PC-3 (cell line): ENCODE data around the gene CCDC154. TPM values are rescaled to one million over a fixed set of nuclear protein-coding genes. Genes with fewer than 3 reads are reported as not detected.
"Not testable (repeated sequence)": the region's sequence is repeated elsewhere in the genome, so short reads cannot be mapped to it uniquely, and the experiment has no call there.

Experiments used
- ATAC-seq: fragments of 200-7000 bp; cut with Tn5 transposase; 2 replicates; pipeline ENCODE4 v1.9.1; 2020; ENCODE audit warnings: mild to moderate bottlenecking, moderate library complexity
- BruUV-seq: library from RNA; stranded (reverse); fragments of 400-500 nt; replicated peaks from 2 replicates; lab custom pipeline; 2021; lab: Mats Ljungman, UMichigan
- CTCF ChIA-PET: fragments of 300-600 bp; sonication (Branson Sonifier 250); formaldehyde crosslinking; loops from one replicate; lab custom pipeline; 2022; ENCODE audit warnings: antibody characterized with exemption; lab: Charles Lee
- POLR2A ChIA-PET: fragments of 300-600 bp; sonication (Branson Sonifier 250); formaldehyde crosslinking; loops from one replicate; lab custom pipeline; 2022; ENCODE audit warnings: antibody characterized with exemption; ENCODE audit not compliant: unreplicated experiment; lab: Charles Lee
- DNase-seq: peaks from one replicate; pipeline ENCODE4 v3.0.0-alpha.2; 2015
- H2AFZ ChIP-seq: fragments of 300-600 bp; sonication (generic); 2 replicates; pipeline ENCODE4 v1.6.0; 2016; ENCODE audit warnings: antibody characterized with exemption, low read length
- H3F3A ChIP-seq: fragments of 300-600 bp; sonication (generic); one replicate; pipeline ENCODE4 v1.6.0; 2017; ENCODE audit warnings: antibody characterized with exemption, low read length, control low read depth, mild to moderate bottlenecking; ENCODE audit not compliant: unreplicated experiment
- H3K27ac ChIP-seq: fragments of 300-600 bp; sonication (generic); 2 replicates; pipeline ENCODE4 v1.5.1; 2016; ENCODE audit warnings: mild to moderate bottlenecking, low read length
- H3K27me3 ChIP-seq: fragments of 300-600 bp; sonication (generic); 2 replicates; pipeline ENCODE4 v1.6.1; 2016; ENCODE audit warnings: low read length, mixed read lengths
- H3K36me3 ChIP-seq: fragments of 300-600 bp; sonication (generic); 2 replicates; pipeline ENCODE4 v1.6.1; 2016; ENCODE audit warnings: low read depth, mixed run types, low read length, mixed read lengths
- H3K4me1 ChIP-seq: fragments of 300-600 bp; sonication (generic); 2 replicates; pipeline ENCODE4 v1.5.1; 2016; ENCODE audit warnings: low read length; ENCODE audit not compliant: insufficient read depth
- H3K4me2 ChIP-seq: fragments of 300-600 bp; sonication (generic); 2 replicates; pipeline ENCODE4 v1.6.0; 2016; ENCODE audit warnings: low read length
- H3K4me3 ChIP-seq: fragments of 300-600 bp; sonication (generic); 2 replicates; pipeline ENCODE4 v1.5.1; 2016; ENCODE audit warnings: mild to moderate bottlenecking, low read length, mixed read lengths
- H3K79me2 ChIP-seq: fragments of 300-600 bp; sonication (generic); 2 replicates; pipeline ENCODE4 v1.6.1; 2017; ENCODE audit warnings: low read length, mixed read lengths
- H3K9ac ChIP-seq: fragments of 300-600 bp; sonication (generic); 2 replicates; pipeline ENCODE4 v1.6.0; 2016; ENCODE audit warnings: mild to moderate bottlenecking, low read length
- H3K9me2 ChIP-seq: fragments of 300-600 bp; sonication (generic); replicated peaks from 2 replicates; pipeline ENCODE4 v1.6.1; 2016; ENCODE audit warnings: mixed run types, low read length, mixed read lengths
- H3K9me3 ChIP-seq: fragments of 300-600 bp; sonication (generic); 2 replicates; pipeline ENCODE4 v1.6.1; 2016; ENCODE audit warnings: low read length, mixed read lengths
- H4K20me1 ChIP-seq: fragments of 300-600 bp; sonication (generic); 2 replicates; pipeline ENCODE4 v1.6.1; 2016; ENCODE audit warnings: low read length, mixed read lengths
- CTCF ChIP-seq: fragments of 300-600 bp; sonication (generic); conservative IDR thresholded peaks from 2 replicates; pipeline ENCODE4 v1.5.1; 2017; ENCODE audit warnings: antibody characterized with exemption, low read depth, mild to moderate bottlenecking, low read length
- EZH2 ChIP-seq: fragments of 300-600 bp; sonication (generic); IDR thresholded peaks from one replicate; pipeline ENCODE4 v1.6.1; 2017; ENCODE audit warnings: antibody characterized with exemption, mild to moderate bottlenecking, low read length; ENCODE audit not compliant: unreplicated experiment
- EZH2phosphoT487 ChIP-seq: fragments of 300-600 bp; sonication (generic); IDR thresholded peaks from 2 replicates; pipeline ENCODE4 v1.6.1; 2018; ENCODE audit warnings: mild to moderate bottlenecking, antibody characterized with exemption, low read length, borderline replicate concordance
- intact Hi-C: fragments of 100-400 bp; cut with micrococcal nuclease; formaldehyde crosslinking; loops from 2 replicates; pipeline ENCODE4 v1.9.0; 2023
- total RNA-seq: library from RNA; depleted of rRNA; stranded (reverse); fragments of >200 nt; gene quantifications from 2 replicates; pipeline ENCODE4 v1.2.3, GENCODE V29; 2014

The CCDC154 gene
- total RNA-seq, 1 experiment from 2014 or later = not detected

DNA sequence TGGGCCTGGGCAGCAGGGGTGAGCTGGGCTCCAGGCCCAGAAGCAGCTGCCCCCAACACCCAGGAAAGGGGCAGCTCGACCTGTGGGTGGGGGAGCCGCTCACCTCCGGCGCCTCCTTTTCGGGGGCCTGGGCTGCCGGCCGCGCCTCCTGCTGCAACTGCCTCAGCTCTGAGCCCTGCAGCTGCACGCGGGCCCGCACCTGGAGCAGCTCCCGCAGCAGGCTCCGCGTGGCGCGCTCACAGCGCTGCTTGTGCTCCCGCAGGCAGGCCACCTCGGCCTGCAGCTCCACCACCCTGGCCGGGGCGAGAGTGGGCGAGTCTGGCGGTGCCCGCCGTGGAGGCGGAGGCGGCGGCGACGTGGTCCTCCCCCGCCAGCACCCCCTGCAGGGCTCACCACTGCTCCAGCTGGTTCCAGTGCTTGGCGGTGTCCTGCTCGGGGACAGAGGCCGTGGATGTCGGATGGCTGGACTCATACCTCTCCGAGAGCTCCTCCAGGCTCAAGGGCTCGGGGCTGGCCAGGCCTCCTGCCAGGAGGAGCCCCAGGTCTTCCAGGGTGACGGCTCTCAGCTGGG, 868 bp downstream of the CCDC154 start:
- Histone ChIP-seq H3K9me3 (no peaks in the 10 kb centered on the region), H3K36me3 (no peaks in the 10 kb centered on the region), H3K27me3 (no peaks in the 10 kb centered on the region), H3F3A (no peaks in the 10 kb centered on the region), H3K27ac (no peak overlapping the region), H3K79me2 (no peaks in the 10 kb centered on the region), H3K4me3 (no peak overlapping the region), H4K20me1 (no peaks in the 10 kb centered on the region), H2AFZ (no peak overlapping the region), H3K9me2 (no peaks in the 10 kb centered on the region), H3K4me2 (no peak overlapping the region), H3K4me1 (no peaks in the 10 kb centered on the region), H3K9ac (no peak overlapping the region)
- no peak for TF ChIP-seq CTCF
- no peak for TF ChIP-seq EZH2
- no peak for TF ChIP-seq EZH2phosphoT487
- ATAC-seq = no peak
- ChIA-PET CTCF (no interaction called here), POLR2A (no interaction called here)
- no TSS peak for BruUV-seq
- intact Hi-C loops = no loop called here
- DNase-seq = no peak

GRCh38 chr16:1442697-1443096, 1.7 kb downstream of the CCDC154 start:
- DNase-seq (no peak), ATAC-seq (no peak)
- no peak overlapping the region for H2AFZ ChIP-seq
- no peak overlapping the region for H3K27ac ChIP-seq
- H3K9me3 ChIP-seq = no peaks in the 10 kb centered on the region
- no peaks in the 10 kb centered on the region for H3K79me2 ChIP-seq
- intact Hi-C loops = no loop called here
- H3K36me3 ChIP-seq = no peaks in the 10 kb centered on the region
- H3K4me3 ChIP-seq = no peak overlapping the region
- no peak overlapping the region for H3K9ac ChIP-seq
- no peak overlapping the region for H3K4me2 ChIP-seq
- no TSS peak for BruUV-seq
- ChIA-PET POLR2A (no interaction called here), CTCF (no interaction called here)
- no peak for TF ChIP-seq CTCF
- no peak for TF ChIP-seq EZH2phosphoT487
- no peak for TF ChIP-seq EZH2
- no peaks in the 10 kb centered on the region for H3F3A ChIP-seq
- no peaks in the 10 kb centered on the region for H3K9me2 ChIP-seq
- no peaks in the 10 kb centered on the region for H3K27me3 ChIP-seq
- H3K4me1 ChIP-seq = no peaks in the 10 kb centered on the region
- no peaks in the 10 kb centered on the region for H4K20me1 ChIP-seq

DNA sequence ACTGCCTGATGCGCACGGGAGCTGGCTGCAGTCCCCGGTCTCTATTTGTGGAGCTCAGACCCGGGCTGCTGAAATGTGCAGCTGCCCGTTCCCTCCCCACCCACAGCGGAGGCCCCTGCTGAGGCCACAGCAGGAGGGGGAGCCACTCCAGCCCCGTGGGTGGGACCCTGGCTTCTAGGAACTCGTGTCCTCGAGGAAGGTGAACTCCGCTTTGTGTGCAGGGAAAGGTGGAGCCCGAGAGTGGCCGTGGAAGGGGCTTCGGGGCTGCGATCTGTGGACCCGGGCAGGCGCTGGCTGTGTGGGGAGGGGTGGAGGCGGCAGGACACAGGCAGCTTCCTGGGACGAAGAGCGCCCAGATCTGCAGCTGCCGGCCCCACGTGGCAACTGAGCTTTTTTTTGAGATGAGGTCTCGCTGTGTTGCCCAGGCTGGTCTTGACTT, 2.9 kb downstream of the CCDC154 start:
- no peak overlapping the region for H3K9ac ChIP-seq
- no peaks in the 10 kb centered on the region for H3K36me3 ChIP-seq
- no peaks in the 10 kb centered on the region for H3F3A ChIP-seq
- BruUV-seq = no TSS peak
- DNase-seq = no peak
- no peaks in the 10 kb centered on the region for H4K20me1 ChIP-seq
- CTCF ChIA-PET = no interaction called here
- H3K27me3 ChIP-seq = no peaks in the 10 kb centered on the region
- no peaks in the 10 kb centered on the region for H3K9me3 ChIP-seq
- no peak overlapping the region for H2AFZ ChIP-seq
- H3K4me1 ChIP-seq = no peaks in the 10 kb centered on the region
- TF ChIP-seq CTCF (no peak), EZH2 (no peak)
- intact Hi-C loops = no loop called here
- no peak overlapping the region for H3K27ac ChIP-seq
- POLR2A ChIA-PET = no interaction called here
- H3K4me3 ChIP-seq = no peak overlapping the region
- no peak for ATAC-seq
- no peak overlapping the region for H3K4me2 ChIP-seq
- no peaks in the 10 kb centered on the region for H3K9me2 ChIP-seq
- no peaks in the 10 kb centered on the region for H3K79me2 ChIP-seq

DNA sequence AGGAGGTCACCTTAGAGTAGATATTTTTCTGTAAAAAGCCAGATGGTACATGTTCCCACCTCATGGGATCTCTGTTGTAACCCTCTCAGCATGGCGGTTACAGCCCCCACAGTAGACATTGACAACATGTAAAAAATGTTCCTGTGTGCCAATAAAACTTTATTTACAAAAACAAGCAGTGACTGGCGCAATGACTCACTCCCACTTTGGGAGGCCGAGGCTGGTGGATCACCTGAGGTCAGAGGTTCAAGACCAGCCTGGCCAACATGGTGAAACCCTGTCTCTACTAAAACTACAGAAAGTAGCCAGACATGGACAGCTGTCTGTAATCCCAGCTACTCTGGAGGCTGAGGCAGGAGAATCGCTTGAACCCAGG, 4.7 kb downstream of the CCDC154 start:
- CTCF ChIA-PET, BruUV-seq, H3F3A ChIP-seq, H3K9me2 ChIP-seq, H3K36me3 ChIP-seq, POLR2A ChIA-PET, H3K9me3 ChIP-seq, H3K4me1 ChIP-seq, H3K4me3 ChIP-seq, H3K27ac ChIP-seq, ATAC-seq, H3K79me2 ChIP-seq, intact Hi-C loops, H2AFZ ChIP-seq, DNase-seq, H3K9ac ChIP-seq, H3K4me2 ChIP-seq, H3K27me3 ChIP-seq, H4K20me1 ChIP-seq: not testable (repeated sequence)
